HG03025 (cell line): ENCODE data around the gene IPPK.

ENCODE experiments used
- ATAC-seq: cut with Tn5 transposase; IDR thresholded peaks from one replicate; pipeline ENCODE4 v1.9.1; 2021; ENCODE audit warnings: mild to moderate bottlenecking, moderate library complexity; ENCODE audit not compliant: unreplicated experiment, low FRiP score

IPPK gene

GRCh38 chr9:92617195-92617813 is 52.6 kb downstream of the IPPK start:
- ATAC-seq: no peak

GRCh38 chr9:92616655-92617111 is 53.2 kb downstream of the IPPK start:
- ATAC-seq: no peak

- no peak for ATAC-seq
These were observed 53.7 kb downstream of the IPPK start for GRCh38 chr9:92616199-92616641.

- ATAC-seq: no peak
These were observed 54.1 kb downstream of the IPPK start for GRCh38 chr9:92615790-92616189.

- no peak for ATAC-seq
These were observed 55.0 kb downstream of the IPPK start for GRCh38 chr9:92614763-92615461.

GRCh38 chr9:92614123-92614510 is 55.8 kb downstream of the IPPK start:
- ATAC-seq: no peak

GRCh38 chr9:92613268-92614122 is 56.4 kb downstream of the IPPK start:
- no peak for ATAC-seq

- ATAC-seq: no peak
These were observed 57.1 kb downstream of the IPPK start for GRCh38 chr9:92612816-92613215.

GRCh38 chr9:92612292-92612691 is 57.6 kb downstream of the IPPK start:
- no peak for ATAC-seq

GRCh38 chr9:92611621-92612285 is 58.2 kb downstream of the IPPK start:
- no peak for ATAC-seq

- ATAC-seq: no peak
These were observed 59.2 kb downstream of the IPPK start for GRCh38 chr9:92610470-92611420.

GRCh38 chr9:92608909-92609445 is 61.0 kb downstream of the IPPK start:
- ATAC-seq: no peak

GRCh38 chr9:92608241-92608908 is 61.6 kb downstream of the IPPK start:
- no peak for ATAC-seq

GRCh38 chr9:92607773-92608172 is 62.2 kb downstream of the IPPK start:
- ATAC-seq: no peak

GRCh38 chr9:92607088-92607487 is 62.8 kb downstream of the IPPK start:
- no peak for ATAC-seq

- ATAC-seq: no peak
These were observed 64.7 kb downstream of the IPPK start for GRCh38 chr9:92605224-92605623.

GRCh38 chr9:92603990-92604389 is 65.9 kb downstream of the IPPK start:
- ATAC-seq: no peak

GRCh38 chr9:92603100-92603499 is 66.8 kb downstream of the IPPK start:
- ATAC-seq: no peak

GRCh38 chr9:92602413-92602812 is 67.5 kb downstream of the IPPK start:
- ATAC-seq: no peak
